IPS-11a (cell line): Measurements from ENCODE around the gene CAMK1.
"Not testable (repeated sequence)": the region's sequence is repeated elsewhere in the genome, so short reads cannot be mapped to it uniquely, and the experiment has no call there.

Experiments
- H3K4me3 ChIP-seq: one replicate; pipeline ENCODE4 v1.5.1; 2013; ENCODE audit warnings: low read depth, low read length, control low read depth

The CAMK1 gene

DNA sequence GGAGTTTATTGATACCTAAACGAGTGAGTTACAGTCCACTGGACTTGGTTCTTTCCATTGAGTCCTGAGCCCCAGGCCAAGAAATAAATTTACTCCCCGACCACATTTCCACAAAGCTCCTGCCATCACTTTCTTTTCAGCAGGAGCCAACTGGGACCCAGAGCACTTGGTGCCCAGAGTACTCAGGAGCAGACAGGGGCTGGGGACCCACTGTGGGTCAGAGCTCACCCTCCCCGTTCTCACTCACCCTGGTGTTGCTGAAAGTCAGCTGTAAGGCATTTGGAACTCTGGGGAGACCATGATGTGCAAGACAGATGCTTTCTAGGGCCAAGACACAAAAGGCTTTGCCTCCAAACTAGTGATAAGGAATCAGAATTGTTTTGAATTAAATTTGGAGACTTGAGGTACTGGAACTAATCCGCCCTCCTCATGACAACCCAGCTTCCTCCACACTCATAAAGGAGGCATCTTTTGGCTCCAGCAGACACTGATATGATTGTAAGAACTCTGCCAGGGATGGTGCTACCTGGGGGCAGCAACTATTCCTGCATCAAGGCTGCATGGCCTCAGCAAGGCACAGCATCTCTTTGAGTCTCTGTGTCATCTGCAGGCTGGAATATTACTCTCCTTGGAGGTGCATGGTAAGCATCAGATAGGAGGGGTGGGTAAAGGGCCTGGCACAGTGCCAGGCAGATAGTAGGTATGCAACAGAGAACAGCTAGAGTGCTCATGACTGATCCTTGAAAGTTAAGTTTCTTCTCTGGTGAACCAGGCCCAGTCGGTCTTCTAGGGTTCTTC lies 7.3 kb upstream of the CAMK1 start:
- H3K4me3 ChIP-seq, result no peak overlapping the region

DNA sequence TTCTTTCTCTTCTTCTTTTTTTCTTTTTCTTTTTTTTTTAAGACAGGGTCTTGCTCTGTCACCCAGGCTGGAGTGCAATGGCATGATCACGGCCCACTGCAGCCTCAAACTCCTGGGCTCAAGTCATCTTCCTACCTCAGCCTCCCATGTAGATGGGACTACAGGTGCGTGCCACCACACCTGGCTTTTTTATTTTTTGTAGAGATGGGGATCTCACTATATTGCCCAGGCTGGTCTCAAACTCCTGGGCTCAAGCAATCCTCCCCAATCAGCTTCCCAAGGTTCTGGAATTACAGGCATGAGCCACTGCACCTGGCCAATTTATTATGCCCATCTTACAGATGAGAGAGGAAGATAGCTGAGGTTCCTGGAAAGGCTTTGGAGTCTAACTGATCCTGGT lies 1.3 kb upstream of the CAMK1 start:
- H3K4me3 ChIP-seq, result not testable (repeated sequence)

DNA sequence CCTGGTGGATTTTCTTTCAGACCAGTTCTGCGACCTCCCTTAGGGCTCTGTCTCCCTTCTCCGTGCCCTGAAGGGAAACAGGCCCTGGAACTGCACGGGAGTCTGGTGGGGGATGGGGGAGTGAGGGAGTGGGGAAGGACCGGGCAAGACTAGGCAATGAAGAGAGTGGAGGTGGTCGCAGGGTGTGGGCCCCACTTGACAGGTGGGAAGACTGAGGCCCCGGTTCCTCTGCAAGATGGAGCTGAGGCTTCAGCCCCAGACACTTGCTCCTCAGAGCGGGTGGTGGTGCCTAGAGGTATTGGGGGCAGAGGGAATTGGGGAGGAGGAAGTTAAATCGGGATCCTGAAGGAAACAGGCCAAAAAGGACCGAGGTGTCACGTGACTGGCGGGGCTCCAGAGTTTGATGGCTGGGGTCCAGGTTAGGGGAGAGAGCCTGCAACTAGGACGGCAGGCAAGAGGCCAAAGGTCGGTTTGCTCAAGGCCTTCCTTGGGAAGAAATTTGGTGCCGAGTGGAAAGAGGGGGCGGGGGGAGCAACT lies 597 bp upstream of the CAMK1 start:
- H3K4me3 ChIP-seq, result peak overlapping the region; percentile 35

DNA sequence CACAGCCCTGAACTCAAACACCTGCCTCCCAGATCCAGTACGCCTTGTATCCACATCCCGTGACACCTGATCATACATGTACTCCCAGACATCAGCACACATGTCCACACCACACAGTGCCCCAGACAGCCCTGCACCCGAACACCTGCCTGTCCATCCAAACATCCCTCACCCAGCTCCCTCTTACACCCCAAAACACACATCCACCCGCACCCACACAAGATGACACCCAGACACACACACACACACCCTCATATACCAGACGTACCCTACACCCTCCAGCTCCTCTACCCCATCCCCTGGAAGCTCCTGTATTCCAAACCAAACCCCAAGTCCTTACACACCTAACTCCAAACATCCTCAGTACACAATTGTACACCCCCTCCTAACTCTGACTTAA lies 735 bp downstream of the CAMK1 start:
- H3K4me3 ChIP-seq, result no peak overlapping the region

DNA sequence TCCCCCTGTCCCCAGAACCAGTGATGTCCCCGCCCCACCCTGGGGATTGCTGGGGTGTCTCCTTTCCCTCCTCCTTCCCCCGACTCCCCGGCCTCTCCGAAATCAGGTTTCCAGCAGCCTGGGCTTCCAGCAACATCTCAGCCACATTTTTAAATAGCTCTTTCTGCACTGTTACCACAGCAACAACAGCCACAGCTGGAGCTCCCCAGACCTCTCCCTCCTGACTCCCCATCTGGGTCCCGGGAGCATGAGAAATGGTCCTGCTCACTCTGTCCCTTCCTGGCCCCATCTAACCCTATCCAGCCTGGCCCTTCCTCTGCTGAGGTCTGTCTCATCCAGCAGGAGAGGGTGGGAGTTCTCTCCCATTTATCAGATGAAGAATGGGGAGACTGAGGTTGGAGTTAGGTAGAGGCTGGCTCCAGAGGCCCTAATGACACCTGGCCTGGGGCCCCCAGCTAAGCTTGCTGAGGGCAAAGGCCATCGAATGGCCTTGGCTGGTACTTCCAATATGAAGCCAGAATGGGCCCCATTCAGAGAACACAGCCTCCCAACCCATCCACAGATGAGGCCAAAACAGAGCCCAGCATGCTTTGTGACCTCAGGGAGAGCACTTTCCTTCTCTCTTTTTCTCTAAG lies 1.5 kb downstream of the CAMK1 start:
- H3K4me3 ChIP-seq, result no peak overlapping the region

DNA sequence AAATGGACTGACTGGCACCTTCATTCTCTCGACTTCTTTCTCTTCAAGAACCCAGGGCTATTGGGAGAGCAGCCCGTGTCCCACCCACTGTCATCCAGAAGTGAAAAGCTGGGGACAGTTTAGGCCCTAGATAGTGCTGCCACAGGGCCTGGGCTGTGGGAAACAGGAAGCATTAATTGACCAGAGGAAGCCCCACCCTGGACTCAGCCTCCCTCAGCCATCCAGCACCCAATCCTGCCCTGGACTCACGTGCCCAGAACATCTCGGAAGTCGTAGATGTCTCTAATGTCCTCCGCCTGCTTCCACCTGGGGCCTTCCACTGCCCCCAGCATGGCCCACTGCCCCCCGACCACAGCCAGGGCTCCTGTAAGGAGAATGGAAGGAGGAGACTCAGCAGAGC lies 2.3 kb downstream of the CAMK1 start:
- no peak overlapping the region for H3K4me3 ChIP-seq

DNA sequence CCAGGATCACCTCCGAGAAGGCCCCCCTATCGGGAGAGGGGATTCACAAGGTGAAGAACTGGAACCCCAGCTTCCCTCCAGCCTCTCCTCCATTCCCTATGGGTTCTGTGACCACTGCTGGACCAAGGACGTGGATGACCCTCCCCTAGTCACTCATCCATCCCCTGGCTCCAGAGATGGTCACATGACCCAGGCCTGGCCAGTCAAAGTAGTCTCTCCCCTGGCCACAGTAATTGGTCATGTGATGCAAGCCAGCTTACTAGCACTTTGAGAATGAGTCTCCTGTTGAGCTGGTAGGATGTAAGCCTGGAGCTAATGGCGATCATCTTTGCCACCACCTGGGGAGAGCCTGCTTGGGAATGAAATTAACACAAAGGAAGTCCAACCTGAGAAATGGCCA lies 3.9 kb downstream of the CAMK1 start:
- H3K4me3 ChIP-seq, result no peak overlapping the region

DNA sequence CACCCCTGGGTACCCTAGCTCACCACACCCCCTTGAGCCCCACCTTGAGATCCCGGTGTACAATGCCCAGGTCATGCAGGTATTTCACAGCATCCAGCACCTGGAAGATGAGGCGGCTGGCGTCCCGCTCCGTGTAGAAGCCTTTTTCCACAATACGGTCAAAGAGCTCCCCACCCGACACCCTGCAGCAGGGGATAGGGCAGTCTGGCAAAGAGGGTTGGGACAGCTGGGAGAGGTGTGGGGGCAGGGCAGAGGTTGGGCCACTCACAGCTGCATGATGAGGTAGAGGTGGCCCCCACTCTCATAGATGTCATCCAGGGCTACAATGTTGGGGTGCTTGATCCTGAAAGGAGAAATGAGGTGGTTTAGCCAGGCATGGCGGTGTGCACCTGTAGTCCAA lies 6.9 kb downstream of the CAMK1 start:
- no peak overlapping the region for H3K4me3 ChIP-seq

DNA sequence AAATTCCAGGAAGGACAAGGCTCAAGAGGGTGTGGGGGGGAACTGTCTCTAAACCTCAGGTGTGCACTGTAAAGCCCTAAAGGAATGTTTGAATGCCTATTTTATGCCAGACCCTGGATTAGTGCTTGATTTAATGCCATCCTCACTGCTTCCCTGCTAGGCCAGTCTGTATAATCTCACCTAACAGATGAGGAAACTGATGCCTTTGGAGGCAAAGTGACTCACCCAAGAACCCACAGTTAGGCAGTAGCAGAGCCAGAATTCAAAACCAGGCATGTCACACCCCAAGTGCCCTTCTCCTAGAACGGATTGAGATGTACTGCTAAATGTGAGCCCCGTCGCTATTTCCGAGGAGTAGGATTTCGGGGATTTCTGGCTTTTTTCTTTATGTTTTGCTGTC lies 7.8 kb downstream of the CAMK1 start:
- no peak overlapping the region for H3K4me3 ChIP-seq

DNA sequence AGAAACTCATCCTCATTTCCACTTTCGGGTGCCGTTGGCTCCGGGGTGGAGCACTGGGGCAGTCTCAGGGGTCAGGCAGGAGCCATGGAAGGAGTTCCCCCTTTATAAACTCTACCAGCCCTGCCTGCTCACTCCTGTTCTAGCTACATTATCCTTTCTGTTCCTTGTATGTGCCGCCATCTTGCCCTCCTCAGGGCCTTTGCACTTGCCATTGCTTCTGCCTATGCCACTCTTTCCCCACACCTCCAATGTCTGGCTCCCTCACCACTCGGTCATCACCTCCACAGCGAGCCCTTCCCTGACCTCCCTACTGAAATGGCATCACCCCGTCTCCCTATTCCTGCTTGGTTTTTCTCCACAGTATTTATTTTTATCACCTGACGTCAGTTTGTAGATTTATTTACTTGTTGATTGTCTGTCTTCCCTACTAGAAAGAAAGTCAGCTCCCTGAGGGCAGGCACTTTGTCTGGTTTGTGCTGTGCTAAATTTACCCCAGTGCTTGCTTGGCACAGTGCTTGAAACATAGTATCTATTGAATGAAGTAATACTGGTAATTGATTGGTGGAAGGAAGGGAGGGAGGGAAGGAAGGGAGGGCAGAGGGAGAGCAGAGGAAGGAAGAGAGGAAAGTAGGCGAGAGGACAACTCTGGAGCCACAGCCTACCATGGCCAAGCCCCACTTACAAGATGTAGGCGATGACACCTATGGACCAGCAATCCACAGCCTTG lies 8.8 kb downstream of the CAMK1 start:
- H3K4me3 ChIP-seq, result no peak overlapping the region

DNA sequence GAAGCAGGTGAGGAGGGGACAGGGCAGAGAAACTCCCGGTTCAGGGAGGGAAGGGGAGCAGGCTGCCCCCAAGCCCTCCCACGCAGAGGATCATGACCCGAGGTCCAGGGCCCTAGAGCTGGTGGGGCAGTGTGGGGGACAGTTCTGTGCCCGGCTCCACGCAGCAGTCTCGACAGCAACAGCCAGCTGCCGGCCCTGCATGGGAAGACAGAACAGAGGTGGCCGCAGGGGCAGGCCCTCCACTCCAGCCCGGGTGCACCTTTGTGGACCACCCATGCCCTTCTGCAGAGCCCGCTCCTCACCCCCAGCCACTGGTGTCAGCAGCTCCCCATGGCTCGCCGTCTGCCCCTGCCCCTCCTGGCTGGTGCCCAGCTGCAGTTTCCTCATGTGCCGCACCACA lies 12.3 kb downstream of the CAMK1 start:
- H3K4me3 ChIP-seq, result no peak overlapping the region

DNA sequence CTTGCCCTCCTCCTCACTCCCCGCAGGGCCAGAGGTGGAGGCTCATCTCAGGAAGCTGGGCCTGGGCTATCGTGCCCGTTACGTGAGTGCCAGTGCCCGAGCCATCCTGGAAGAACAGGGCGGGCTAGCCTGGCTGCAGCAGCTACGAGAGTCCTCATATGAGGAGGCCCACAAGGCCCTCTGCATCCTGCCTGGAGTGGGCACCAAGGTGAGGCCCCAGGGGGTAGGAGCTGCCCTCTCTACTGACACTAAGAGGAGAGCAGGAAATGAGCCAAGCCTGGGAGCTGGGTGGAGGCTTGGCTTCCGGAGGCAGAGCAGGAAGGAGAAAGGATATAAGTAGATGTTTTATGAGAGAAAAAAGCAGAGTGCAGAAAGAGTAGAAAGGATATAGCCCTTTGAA lies 15.1 kb downstream of the CAMK1 start:
- H3K4me3 ChIP-seq, result no peak overlapping the region

DNA sequence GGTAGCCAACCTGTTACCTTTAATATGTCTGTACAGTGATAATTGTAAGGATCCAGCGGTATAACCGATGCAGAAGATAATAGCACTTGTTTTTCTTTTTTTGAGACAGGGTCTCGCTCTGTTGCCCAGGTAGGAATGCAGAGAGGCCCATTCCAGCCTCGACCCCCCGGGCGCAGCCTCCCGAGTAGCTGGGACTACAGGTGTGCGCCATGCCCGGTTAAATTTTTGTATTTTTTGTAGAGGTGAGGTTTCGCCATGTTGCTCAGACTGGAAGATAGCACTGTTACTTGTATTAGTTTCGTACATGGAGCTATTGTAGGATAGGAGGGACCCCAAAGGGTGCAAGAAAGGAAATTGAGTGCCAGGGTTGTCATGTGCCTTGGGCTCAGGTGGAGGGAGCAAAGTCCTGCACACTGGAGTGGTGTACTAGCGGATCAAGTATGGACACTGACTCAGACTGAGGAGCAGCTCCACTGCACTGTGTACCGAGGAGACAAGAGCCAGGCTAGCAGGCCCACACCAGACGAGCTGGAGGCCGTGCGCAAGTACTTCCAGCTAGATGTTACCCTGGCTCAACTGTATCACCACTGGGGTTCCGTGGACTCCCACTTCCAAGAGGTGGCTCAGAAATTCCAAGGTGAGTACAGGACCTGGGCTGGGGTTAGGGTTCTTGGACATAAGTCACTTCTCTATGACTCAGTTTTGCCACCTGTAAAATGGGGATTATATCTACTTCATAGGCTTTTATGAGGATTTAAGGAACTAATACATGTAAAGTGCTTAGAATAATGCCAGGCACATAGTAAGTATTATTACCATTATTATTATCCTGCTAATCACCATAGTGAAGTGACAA lies 19.0 kb downstream of the CAMK1 start:
- H3K4me3 ChIP-seq, result peak overlapping the region; percentile 82

DNA sequence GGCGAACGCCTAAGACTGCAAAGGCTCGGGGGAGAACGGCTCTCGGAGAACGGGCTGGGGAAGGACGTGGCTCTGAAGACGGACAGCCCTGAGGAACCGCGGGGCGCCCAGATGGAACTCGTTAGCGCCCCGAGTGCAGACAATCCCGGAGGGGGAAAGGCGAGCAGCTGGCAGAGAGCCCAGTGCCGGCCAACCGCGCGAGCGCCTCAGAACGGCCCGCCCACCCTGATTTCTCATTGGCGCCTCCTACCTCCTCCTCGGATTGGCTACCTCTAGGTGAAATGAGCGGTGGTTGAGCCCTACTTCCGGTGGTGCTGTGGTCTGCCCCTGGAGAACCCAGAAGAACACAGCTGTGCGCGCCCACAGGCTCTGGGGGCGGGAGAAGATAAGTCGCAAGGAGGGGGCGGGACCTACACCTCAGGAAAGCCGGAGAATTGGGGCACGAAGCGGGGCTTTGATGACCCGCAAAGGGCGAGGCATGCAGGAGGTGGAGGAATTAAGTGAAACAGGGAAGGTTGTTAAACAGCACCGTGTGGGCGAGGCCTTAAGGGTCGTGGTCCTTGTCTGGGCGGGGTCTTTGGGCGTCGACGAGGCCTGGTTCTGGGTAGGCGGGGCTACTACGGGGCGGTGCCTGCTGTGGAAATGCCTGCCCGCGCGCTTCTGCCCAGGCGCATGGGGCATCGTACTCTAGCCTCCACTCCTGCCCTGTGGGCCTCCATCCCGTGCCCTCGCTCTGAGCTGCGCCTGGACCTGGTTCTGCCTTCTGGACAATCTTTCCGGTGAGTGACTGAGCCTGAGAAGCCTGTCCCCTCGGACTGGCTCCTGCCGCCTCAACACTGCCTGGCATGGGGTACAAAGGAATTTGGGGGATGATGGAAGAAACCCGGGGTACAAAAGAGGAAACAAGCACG lies 19.8 kb downstream of the CAMK1 start, which contains the start of gene OGG1:
OGG1 (plus strand) TSS at position 308 of the 911 bp plus-strand sequence; CDS start at position 643, 335 bp downstream.
- peak within 1 kb of the TSS; percentile 82 for H3K4me3 ChIP-seq

DNA sequence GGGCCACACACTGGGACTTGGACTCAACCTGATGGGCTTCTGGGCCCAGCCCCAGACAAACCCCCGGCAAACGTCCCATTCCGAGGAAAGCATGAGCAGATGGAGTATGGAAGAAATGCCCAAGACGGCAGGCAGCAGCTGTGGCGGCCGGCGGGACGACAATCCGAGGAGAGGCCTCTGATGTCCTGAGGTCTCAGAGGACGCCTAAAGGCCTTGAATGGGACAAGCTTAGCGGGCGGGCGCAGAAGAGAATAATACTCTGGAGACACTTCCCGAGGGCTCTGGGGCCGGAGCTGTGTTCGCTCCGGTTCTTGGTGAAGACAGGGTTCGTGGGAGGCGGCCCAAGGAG lies 20.5 kb downstream of the CAMK1 start:
- peak overlapping the region; percentile 82 for H3K4me3 ChIP-seq

DNA sequence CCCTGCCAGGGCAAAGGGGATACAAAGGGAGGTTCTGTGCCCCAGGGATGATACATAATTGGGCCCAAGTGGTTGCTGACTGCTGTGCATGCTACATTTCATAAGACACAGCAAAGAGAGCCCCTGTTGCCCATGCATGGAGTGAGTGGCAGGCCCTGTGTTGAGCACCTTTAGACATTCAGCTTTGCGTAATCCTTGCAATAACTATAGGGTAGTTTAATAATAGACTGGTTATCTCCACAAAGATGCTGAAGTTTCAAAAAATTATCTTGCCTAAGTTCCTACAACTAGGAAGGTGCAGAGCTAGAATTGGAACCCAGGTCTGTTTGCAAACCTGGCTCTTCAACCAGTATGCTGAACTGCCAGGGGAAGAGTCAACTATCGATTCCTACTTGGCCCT lies 21.7 kb downstream of the CAMK1 start:
- H3K4me3 ChIP-seq, result no peak overlapping the region

DNA sequence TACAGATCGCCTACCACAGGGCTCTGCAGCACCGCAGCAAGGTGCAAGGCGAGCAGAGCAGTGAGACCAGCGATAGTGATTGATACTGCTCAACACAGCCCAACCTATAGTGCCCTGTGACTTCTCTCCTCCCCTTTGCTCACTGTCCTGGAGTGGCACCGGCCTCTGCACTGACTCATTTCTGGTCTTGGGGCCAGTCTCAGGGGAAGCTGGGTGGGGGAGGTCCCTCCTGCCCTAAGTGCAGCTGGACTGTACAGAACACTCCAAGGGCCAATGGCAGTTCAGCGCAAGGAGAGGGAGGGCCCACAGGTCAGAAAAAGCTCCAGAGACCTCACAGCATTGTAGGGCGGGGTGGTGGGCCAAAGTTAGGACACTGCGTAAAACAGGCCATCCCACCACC lies 22.5 kb downstream of the CAMK1 start:
- H3K4me3 ChIP-seq, result no peak overlapping the region

DNA sequence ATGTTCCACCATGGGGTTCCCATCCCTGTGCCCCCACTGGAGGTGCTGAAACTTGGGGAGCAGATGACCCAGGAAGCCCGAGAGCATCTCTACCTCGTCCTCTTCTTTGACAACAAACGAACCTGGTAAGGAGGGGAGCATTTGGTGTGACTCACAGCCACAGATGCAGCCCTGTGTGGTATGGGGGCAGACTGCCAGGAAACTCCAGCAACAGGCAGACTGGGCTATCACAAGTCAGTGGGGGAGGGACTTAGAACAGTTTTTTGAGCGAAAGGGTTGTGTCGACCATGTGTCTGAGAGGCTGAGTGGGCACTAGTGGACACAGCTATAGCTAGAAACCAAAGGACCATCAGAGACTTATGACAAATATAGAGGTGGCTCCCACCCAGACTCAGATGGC lies 23.4 kb downstream of the CAMK1 start:
- H3K4me3 ChIP-seq, result no peak overlapping the region

DNA sequence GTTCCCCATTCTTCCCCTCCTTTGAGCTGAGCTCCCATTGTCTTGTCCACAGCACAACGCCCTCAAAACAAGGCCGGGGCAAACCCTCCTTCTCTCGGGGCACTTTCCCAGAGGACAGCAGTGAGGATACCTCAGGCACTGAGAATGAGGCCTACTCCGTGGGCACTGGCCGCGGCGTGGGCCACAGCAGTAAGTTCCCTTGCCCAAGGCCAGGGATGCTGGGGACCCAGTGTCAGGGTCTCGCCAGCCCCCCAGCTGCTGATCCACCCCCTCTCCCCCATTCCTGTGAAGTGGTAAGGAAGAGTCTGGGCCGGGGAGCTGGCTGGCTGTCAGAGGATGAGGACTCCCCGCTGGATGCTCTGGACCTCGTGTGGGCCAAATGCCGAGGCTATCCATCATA lies 24.2 kb downstream of the CAMK1 start:
- H3K4me3 ChIP-seq, result no peak overlapping the region

DNA sequence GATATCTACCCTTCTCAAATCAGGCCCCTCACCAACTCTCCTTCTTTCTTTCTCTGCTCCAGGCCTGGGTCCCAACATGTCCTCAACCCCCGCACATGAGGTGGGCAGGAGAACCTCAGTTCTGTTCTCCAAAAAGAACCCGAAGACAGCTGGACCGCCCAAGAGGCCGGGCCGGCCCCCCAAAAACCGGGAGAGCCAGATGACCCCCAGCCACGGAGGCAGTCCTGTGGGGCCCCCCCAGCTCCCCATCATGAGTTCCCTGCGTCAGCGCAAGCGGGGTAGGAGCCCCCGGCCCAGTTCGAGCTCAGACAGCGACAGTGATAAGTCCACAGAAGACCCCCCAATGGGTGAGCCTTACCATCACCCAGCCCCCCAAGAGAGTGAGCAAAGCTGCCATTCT lies 25.6 kb downstream of the CAMK1 start:
- no peak overlapping the region for H3K4me3 ChIP-seq
